GM12873 (cell line): Measurements from ENCODE around the gene TAF6L.

Experiments
- CTCF ChIP-seq: IDR thresholded peaks from 2 replicates; pipeline ENCODE4 v1.5.1; 2012; ENCODE audit warnings: low read depth, mild to moderate bottlenecking, moderate library complexity, low read length, control low read depth; ENCODE audit not compliant: insufficient read depth; ENCODE audit errors: missing control alignments

The TAF6L gene

GRCh38 chr11:62727165-62727871 is 43.9 kb upstream of the TAF6L start, which contains the start of gene HNRNPUL2:
TSS of gene HNRNPUL2 (minus strand) at chr11:62727457. CDS start at chr11:62727156, 301 bp downstream.
- peak; percentile 9 for TF ChIP-seq CTCF

GRCh38 chr11:62727872-62728170 is 43.4 kb upstream of the TAF6L start:
- no peak for TF ChIP-seq CTCF

GRCh38 chr11:62728171-62728988 is 42.8 kb upstream of the TAF6L start, which contains the start of gene TTC9C:
TSS of gene TTC9C (plus strand) at chr11:62728486. CDS start at chr11:62728849, 363 bp downstream.
- TF ChIP-seq CTCF, result no peak

GRCh38 chr11:62732830-62733229 is 38.4 kb upstream of the TAF6L start:
- TF ChIP-seq CTCF, result no peak

- no peak for TF ChIP-seq CTCF
Observed at GRCh38 chr11:62737196-62737595, 34.0 kb upstream of the TAF6L start.

GRCh38 chr11:62747475-62748160 is 23.6 kb upstream of the TAF6L start:
- TF ChIP-seq CTCF, result no peak
